A549 treated with AZD2906 at 1 μM for 4 hours (cell line): ENCODE data around the gene COL11A2. TPM values are rescaled to one million over a fixed set of nuclear protein-coding genes. Genes with fewer than 3 reads are reported as not detected.

Experiments used
- total RNA-seq: library from RNA; stranded (reverse); fragments of 200-300 nt; extraction: Qiagen RNA extraction; gene quantifications from 5 replicates; pipeline ENCODE4 v1.2.3, GENCODE V29; 2022

Gene COL11A2
- total RNA-seq, result 0.31 to 0.92 TPM (median 0.81 TPM) in 5 replicates

GRCh38 chr6:33192105-33192646 is at the start of gene COL11A2:
Gene COL11A2, minus strand, starts transcription at chr6:33192467. Its CDS starts 227 bp downstream, at chr6:33192240.

GRCh38 chr6:33208091-33208967 is 16.1 kb upstream of the COL11A2 start, which contains the start of gene RING1:
Gene RING1, plus strand, starts transcription at chr6:33208500. Its CDS starts 323 bp downstream, at chr6:33208823.

GRCh38 chr6:33204415-33205190 is 12.3 kb upstream of the COL11A2 start, which contains the start of gene HSD17B8:
Gene HSD17B8, plus strand, starts transcription at chr6:33204655. Its CDS starts 14 bp downstream, at chr6:33204669.

GRCh38 chr6:33200219-33201146 is 8.2 kb upstream of the COL11A2 start, which contains the start of the genes RXRB and SLC39A7:
Gene RXRB, minus strand, starts transcription at chr6:33200665. Its CDS starts 189 bp downstream, at chr6:33200476.
Gene SLC39A7, plus strand, starts transcription at chr6:33200867. Its CDS starts 379 bp downstream, at chr6:33201246.

Other genes with a start within 250 kb of the COL11A2 start
- gene HLA-DMA, start 239.4 kb downstream of the COL11A2 start, total RNA-seq, result 2.9 to 3.7 TPM (median 3.0 TPM) in 5 replicates
- gene BRD2, start 223.9 kb downstream of the COL11A2 start, total RNA-seq, result 104 to 133 TPM (median 112 TPM) in 5 replicates
- gene HLA-DOA, start 182.9 kb downstream of the COL11A2 start, total RNA-seq, result 0.05 TPM in 1 of 5 replicates, not detected in the others
- gene HLA-DPA1, start 118.8 kb downstream of the COL11A2 start, total RNA-seq, result 0.05 to 0.11 TPM in 2 of 5 replicates, not detected in the others
- not detected in 5 replicates for gene HLA-DPB1, start 116.5 kb downstream of the COL11A2 start, total RNA-seq
- gene RXRB, start 8.2 kb upstream of the COL11A2 start, total RNA-seq, result 17.4 to 21.9 TPM (median 19.7 TPM) in 5 replicates
- 99.7 to 114 TPM (median 108 TPM) in 5 replicates for gene SLC39A7, start 8.4 kb upstream of the COL11A2 start, total RNA-seq
- gene HSD17B8, start 12.2 kb upstream of the COL11A2 start, total RNA-seq, result 12.7 to 17.3 TPM (median 15.3 TPM) in 5 replicates
- 19.1 to 24.8 TPM (median 23.7 TPM) in 5 replicates for gene RING1, start 16.0 kb upstream of the COL11A2 start, total RNA-seq
- 15.1 to 18.8 TPM (median 16.1 TPM) in 5 replicates for gene VPS52, start 79.4 kb upstream of the COL11A2 start, total RNA-seq
- gene RPS18, start 79.6 kb upstream of the COL11A2 start, total RNA-seq, result 2,494 to 2,625 TPM (median 2,588 TPM) in 5 replicates
- 0.67 to 1.0 TPM (median 0.95 TPM) in 5 replicates for gene B3GALT4, start 84.7 kb upstream of the COL11A2 start, total RNA-seq
- 48.1 to 55.9 TPM (median 52.1 TPM) in 5 replicates for gene WDR46, start 96.8 kb upstream of the COL11A2 start, total RNA-seq
- gene PFDN6, start 97.1 kb upstream of the COL11A2 start, total RNA-seq, result 102 to 111 TPM (median 104 TPM) in 5 replicates
- 11.4 to 13.2 TPM (median 12.3 TPM) in 5 replicates for gene RGL2, start 106.5 kb upstream of the COL11A2 start, total RNA-seq
- gene TAPBP, start 121.6 kb upstream of the COL11A2 start, total RNA-seq, result 34.6 to 39.1 TPM (median 36.6 TPM) in 5 replicates
- 2.6 to 3.7 TPM (median 3.2 TPM) in 5 replicates for gene ZBTB22, start 125.3 kb upstream of the COL11A2 start, total RNA-seq
- 33.4 to 41.0 TPM (median 35.7 TPM) in 5 replicates for gene DAXX, start 130.5 kb upstream of the COL11A2 start, total RNA-seq
- gene KIFC1, start 199.4 kb upstream of the COL11A2 start, total RNA-seq, result 40.2 to 45.2 TPM (median 42.4 TPM) in 5 replicates
- 10.8 to 17.1 TPM (median 16.0 TPM) in 5 replicates for gene PHF1, start 218.5 kb upstream of the COL11A2 start, total RNA-seq
- 173 to 227 TPM (median 203 TPM) in 5 replicates for gene CUTA, start 225.6 kb upstream of the COL11A2 start, total RNA-seq
- gene SYNGAP1, start 227.6 kb upstream of the COL11A2 start, total RNA-seq, result 3.6 to 6.0 TPM (median 4.2 TPM) in 5 replicates